A549 (cell line): ENCODE measurements around the gene SAYSD1. TPM values are rescaled to one million over a fixed set of nuclear protein-coding genes. Genes with fewer than 3 reads are reported as not detected.

Source experiments
- ATAC-seq, 2 experiments: fragments of 200-7000 bp in 1 of 2; fragments of >200 bp in 1 of 2; cut with Nextera tagmentation in 1 of 2; cut with Tn5 transposase in 1 of 2; 3 replicates each; pipeline versions ENCODE4 v1.8.0 to v1.9.1; 2018 to 2020; ENCODE audit warnings: mild to moderate bottlenecking in 1 of 2, moderate library complexity in 1 of 2
- CTCF ChIA-PET: fragments of 300-600 bp; sonication (Branson Sonifier 250); formaldehyde crosslinking; extraction: SDS; loops from one replicate; lab custom pipeline; 2021; ENCODE audit warnings: antibody characterized with exemption, inconsistent platforms; lab: Yijun Ruan, JAX
- POLR2A ChIA-PET: fragments of 350-600 bp; formaldehyde crosslinking; extraction: SDS; loops from one replicate; lab custom pipeline; 2021; ENCODE audit warnings: antibody characterized with exemption, inconsistent platforms; lab: Yijun Ruan, JAX
- DNase-seq, 2 experiments: peaks; one replicate each; pipeline versions ENCODE4 v3.0.0 to v3.0.0-alpha.2; 2011 to 2016; ENCODE audit warnings: low read depth in 1 of 2, low spot score in 1 of 2
- FAIRE-seq: peaks from 2 replicates; lab custom pipeline; 2011; peaks lifted over from hg19 to GRCh38; lab: Jason Lieb, UNC
- H3K27ac ChIP-seq, 2 experiments: fragments of >200 bp; sonication (Bioruptor Twin); formaldehyde crosslinking; 3 replicates each; pipeline ENCODE4 v1.5.1; 2016 to 2017
- H3K4me1 ChIP-seq: fragments of >200 bp; sonication (Bioruptor Twin); formaldehyde crosslinking; 3 replicates; pipeline ENCODE4 v1.6.1; 2016
- H3K4me2 ChIP-seq: fragments of >200 bp; sonication (Bioruptor Twin); formaldehyde crosslinking; 3 replicates; pipeline ENCODE4 v1.6.1; 2016
- H3K4me3 ChIP-seq: fragments of >200 bp; sonication (Bioruptor Twin); formaldehyde crosslinking; 3 replicates; pipeline ENCODE4 v1.5.1; 2016
- H3K9me3 ChIP-seq: fragments of >200 bp; sonication (Bioruptor Twin); formaldehyde crosslinking; 3 replicates; pipeline ENCODE4 v1.6.1; 2016
- ATOH8 ChIP-seq: fragments of 250-450 bp; sonication (Bioruptor Pico); IDR thresholded peaks from 2 replicates; pipeline ENCODE4 v1.5.0; 2020; ENCODE audit warnings: low read depth, mild to moderate bottlenecking, moderate library complexity
- CBX2 ChIP-seq: fragments of 200-600 bp; sonication (generic); IDR thresholded peaks from 2 replicates; pipeline ENCODE4 v1.6.1; 2016; ENCODE audit warnings: low read depth, mild to moderate bottlenecking, borderline replicate concordance
- CEBPB ChIP-seq, 2 experiments: fragments of >200 bp in 1 of 2; sonication (Bioruptor Twin) in 1 of 2; formaldehyde crosslinking in 1 of 2; IDR thresholded peaks; 2 replicates each; pipeline ENCODE4 v1.6.1; 2012 to 2016
- CHD2 ChIP-seq: fragments of 150-350 bp; IDR thresholded peaks from 2 replicates; pipeline ENCODE4 v1.6.1; 2014; ENCODE audit warnings: low read length; ENCODE audit not compliant: partially characterized antibody
- ESRRA ChIP-seq: fragments of 150-350 bp; IDR thresholded peaks from 2 replicates; pipeline ENCODE4 v1.6.1; 2014; ENCODE audit warnings: mild to moderate bottlenecking, low read length, borderline replicate concordance
- GATA3 ChIP-seq: IDR thresholded peaks from 2 replicates; pipeline ENCODE4 v1.6.1; 2012; ENCODE audit warnings: borderline replicate concordance
- HEYL ChIP-seq: fragments of 250-450 bp; sonication (Bioruptor Pico); IDR thresholded peaks from 2 replicates; pipeline ENCODE4 v1.8.0; 2021; ENCODE audit warnings: mild to moderate bottlenecking, moderate library complexity
- HMGXB4 ChIP-seq: fragments of 250-450 bp; sonication (Bioruptor Pico); IDR thresholded peaks from 2 replicates; pipeline ENCODE4 v1.5.0; 2021; ENCODE audit warnings: mild to moderate bottlenecking, moderate library complexity, borderline replicate concordance
- HOXB5 ChIP-seq: fragments of 250-450 bp; sonication (Bioruptor Pico); IDR thresholded peaks from 2 replicates; pipeline ENCODE4 v1.5.0; 2020; ENCODE audit warnings: mild to moderate bottlenecking, moderate library complexity
- JUN ChIP-seq, 2 experiments: fragments of >200 bp; sonication (Bioruptor Twin); formaldehyde crosslinking; IDR thresholded peaks; 2 replicates in 1 of 2; 3 replicates in 1 of 2; pipeline ENCODE4 v1.6.1; 2016 to 2017
- KDM1A ChIP-seq: fragments of 200-600 bp; sonication (generic); IDR thresholded peaks from 2 replicates; pipeline ENCODE4 v1.6.1; 2016; ENCODE audit warnings: low read depth, mild to moderate bottlenecking
- MAZ ChIP-seq: fragments of 150-350 bp; IDR thresholded peaks from 2 replicates; pipeline ENCODE4 v1.6.1; 2014; ENCODE audit warnings: antibody characterized with exemption, low read depth, low read length, borderline replicate concordance
- PHF8 ChIP-seq: fragments of 200-600 bp; sonication (generic); IDR thresholded peaks from 2 replicates; pipeline ENCODE4 v1.6.1; 2016; ENCODE audit warnings: low read depth, mild to moderate bottlenecking, antibody characterized with exemption, moderate library complexity, borderline replicate concordance
- POLR2A ChIP-seq: IDR thresholded peaks from 2 replicates; pipeline ENCODE4 v1.6.1; 2012; ENCODE audit warnings: mild to moderate bottlenecking, low read length
- REST ChIP-seq: fragments of 200-600 bp; sonication (generic); IDR thresholded peaks from 2 replicates; pipeline ENCODE4 v1.6.1; 2016; ENCODE audit warnings: antibody characterized with exemption, mild to moderate bottlenecking, moderate library complexity
- SREBF2 ChIP-seq: fragments of 450-650 bp; IDR thresholded peaks from 2 replicates; pipeline ENCODE4 v1.6.1; 2014; ENCODE audit warnings: mild to moderate bottlenecking, moderate library complexity
- TFCP2L1 ChIP-seq: fragments of 250-450 bp; sonication (Bioruptor Pico); IDR thresholded peaks from 2 replicates; pipeline ENCODE4 v1.5.0; 2021; ENCODE audit warnings: mild to moderate bottlenecking
- USF2 ChIP-seq: fragments of 450-650 bp; IDR thresholded peaks from 2 replicates; pipeline ENCODE4 v1.6.1; 2014; ENCODE audit warnings: antibody characterized with exemption
- ZFP36 ChIP-seq: fragments of 450-650 bp; IDR thresholded peaks from 2 replicates; pipeline ENCODE4 v1.6.1; 2014; ENCODE audit warnings: borderline replicate concordance; ENCODE audit not compliant: partially characterized antibody
- ZNF302 ChIP-seq: fragments of 250-450 bp; sonication (Bioruptor Pico); IDR thresholded peaks from 2 replicates; pipeline ENCODE4 v1.9.0; 2021; ENCODE audit warnings: inconsistent platforms, mild to moderate bottlenecking, moderate library complexity
- WGBS: methylation state at CpG from one replicate; pipeline ENCODE4 v1.1.6; 2017; ENCODE audit errors: missing lambda C conversion rate; 5-methylcytosine and 5-hydroxymethylcytosine counted together
- polyA plus RNA-seq, 4 experiments: library from polyadenylated mRNA; depleted of rRNA in 3 of 4; stranded (reverse); fragments of >200 nt; fragmentation: RNase III in 1 of 4; extraction: RNeasy Plus Mini Kit Qiagen cat#74134 plus additional on column Dnase treatment in 1 of 4; gene quantifications; 2 replicates in 3 of 4; 3 replicates in 1 of 4; pipeline ENCODE4 v1.2.3, GENCODE V29; 2011 to 2017
- TF ChIP-seq, protein P1 (sequence below): fragments of >200 bp; sonication (Bioruptor Twin); formaldehyde crosslinking; IDR thresholded peaks from 3 replicates; pipeline ENCODE4 v1.5.1; 2016

The SAYSD1 gene
- polyA plus RNA-seq, 2 of the 4 experiments (the other 2 are of a cell fraction), result 8.1 to 15.6 TPM

DNA sequence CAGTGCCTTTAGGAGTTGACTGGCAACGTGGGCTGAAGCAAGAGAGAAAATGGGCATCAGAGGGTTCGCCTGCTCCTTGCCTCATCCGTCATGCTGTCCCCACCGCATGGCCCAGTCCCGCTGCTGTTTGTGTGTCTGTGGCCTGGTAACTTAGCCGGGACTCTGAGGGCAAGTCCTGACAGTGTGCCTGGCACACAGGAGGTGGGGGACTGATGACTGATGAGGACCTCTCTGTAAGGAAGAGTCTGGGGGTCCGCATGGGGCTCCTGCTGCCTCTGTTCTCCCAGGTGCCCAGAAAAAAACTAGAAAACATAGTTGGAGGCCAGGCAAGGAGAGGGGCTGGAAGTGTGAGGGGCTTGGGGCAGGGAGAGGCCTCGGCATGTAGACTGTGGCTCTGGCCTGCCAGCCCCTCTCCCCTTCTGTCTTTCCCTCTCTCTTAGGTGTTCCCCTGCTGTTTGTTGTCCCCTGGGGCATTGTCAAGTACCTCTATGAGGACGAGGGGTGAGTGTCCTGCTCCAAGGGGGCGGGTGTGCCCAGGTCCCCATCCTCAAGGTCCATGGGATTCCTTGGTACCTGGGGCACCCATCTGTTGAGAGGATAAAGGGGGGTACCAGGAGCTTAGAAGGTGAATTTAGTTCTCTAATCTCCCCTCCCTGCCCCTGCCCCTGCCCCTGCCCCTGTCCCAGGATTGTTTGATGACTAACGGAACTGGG, 36.9 kb downstream of the SAYSD1 start:
- Histone ChIP-seq H3K27ac (no peak overlapping the region), H3K9me3 (no peaks in the 10 kb centered on the region), H3K4me1 (no peaks in the 10 kb centered on the region), H3K4me3 (no peak overlapping the region), H3K4me2 (no peak overlapping the region)
- 43% methylated on average over 7 of the region's 11 CpGs for WGBS
- ATAC-seq (no peak), DNase-seq (no peak), FAIRE-seq (no peak)
- ChIA-PET CTCF (no interaction called here), POLR2A (no interaction called here)
- no peak for TF ChIP-seq ATOH8 (CRISPR knock-in tag)
- no peak for TF ChIP-seq MAZ
- no peak for TF ChIP-seq ESRRA
- TF ChIP-seq HOXB5 (CRISPR knock-in tag), result no peak
- TF ChIP-seq CHD2, result no peak

DNA sequence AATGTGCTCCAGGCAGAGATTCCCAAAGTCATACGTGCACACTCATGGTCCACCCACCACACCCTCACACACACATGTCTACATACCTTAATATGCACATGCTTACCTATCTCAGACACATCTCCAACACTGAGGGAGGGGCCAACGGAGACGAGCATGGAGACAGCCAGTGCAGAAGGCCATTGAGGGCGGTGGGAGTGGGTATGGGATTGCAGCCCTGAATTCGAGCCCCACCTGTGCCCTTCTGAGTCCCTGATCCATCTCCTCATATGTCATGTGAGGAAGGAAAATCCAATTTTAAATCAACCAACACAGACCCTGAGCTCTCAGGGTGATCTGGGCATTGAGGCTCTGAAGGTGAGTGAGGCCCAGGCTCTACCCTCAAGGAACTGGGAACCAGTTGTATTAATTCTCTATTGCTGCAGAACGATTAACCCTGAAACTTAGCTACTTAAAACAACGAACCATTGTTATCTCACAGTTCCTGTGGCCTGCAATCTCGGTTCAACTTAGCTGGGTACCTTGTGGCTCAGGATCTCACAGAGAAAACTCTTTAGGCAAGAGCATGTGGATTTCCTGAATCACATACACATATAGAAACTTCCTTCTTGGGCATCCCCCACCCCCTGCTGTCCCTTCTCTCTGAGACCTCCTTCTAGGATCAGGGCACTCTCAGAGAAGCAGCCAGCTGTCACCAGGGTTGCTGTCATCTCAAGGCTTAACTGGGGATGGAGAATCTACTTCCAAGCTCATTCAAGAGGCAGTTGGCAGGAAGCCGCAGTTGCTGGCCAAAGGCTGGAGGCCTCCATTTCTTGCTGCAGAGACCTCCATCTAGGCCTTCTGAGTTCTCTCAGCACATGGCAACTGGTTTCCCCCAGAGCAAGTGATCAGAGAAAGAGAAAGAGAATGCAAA, 38.1 kb downstream of the SAYSD1 start:
- Histone ChIP-seq H3K27ac (no peak overlapping the region), H3K4me3 (no peak overlapping the region), H3K4me1 (no peaks in the 10 kb centered on the region), H3K9me3 (no peaks in the 10 kb centered on the region), H3K4me2 (no peak overlapping the region)
- ChIA-PET POLR2A (no interaction called here), CTCF (no interaction called here)
- ATAC-seq (no peak), FAIRE-seq (no peak), DNase-seq (no peak)
- WGBS, result 18% methylated on average over 5 of the region's 9 CpGs
- TF ChIP-seq USF2 (no peak), PHF8 (no peak), POLR2A (no peak), CEBPB (IDR thresholded peaks at IDR 0.05) (no peak)

DNA sequence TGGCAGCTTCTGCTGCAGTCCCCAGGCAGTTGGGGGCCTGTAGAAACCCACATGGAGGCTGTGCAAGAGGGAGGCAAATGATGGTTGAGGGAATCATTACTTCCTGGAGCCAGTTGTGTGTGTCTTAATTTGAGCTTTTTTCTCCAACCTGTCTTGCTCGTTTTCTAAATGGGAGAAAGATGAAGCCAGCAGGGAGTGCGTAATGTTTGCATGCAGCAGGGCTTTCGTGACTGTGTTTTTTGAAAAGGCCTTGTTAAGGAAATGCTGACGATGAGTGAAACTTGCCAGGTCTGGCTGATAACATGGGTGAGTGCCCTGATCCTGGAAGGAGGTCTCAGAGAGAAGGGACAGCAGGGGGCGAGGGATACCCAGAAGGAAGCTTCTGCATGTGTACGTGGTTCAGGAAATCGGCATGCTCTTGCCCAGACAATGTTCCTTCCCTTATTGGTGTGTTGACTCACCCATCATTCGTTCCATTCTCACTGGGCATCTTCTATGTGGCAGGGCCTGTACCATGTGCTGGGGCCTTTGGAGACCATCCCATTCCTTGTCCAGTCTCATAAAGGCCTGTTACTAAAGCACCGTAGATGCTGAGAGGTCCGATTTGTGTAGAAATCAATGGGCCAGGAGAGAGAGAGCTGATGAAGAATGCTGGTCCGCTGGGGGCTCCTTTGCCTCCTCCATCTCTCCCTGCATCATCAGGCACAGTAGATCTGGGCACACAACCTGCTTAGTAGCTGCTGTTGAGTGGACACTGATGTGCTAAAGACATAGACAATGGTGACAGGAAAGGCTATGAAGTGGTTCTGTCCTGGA, 39.0 kb downstream of the SAYSD1 start:
- POLR2A ChIA-PET, result no interaction called here
- no peaks in the 10 kb centered on the region for H3K4me1 ChIP-seq
- FAIRE-seq (no peak), DNase-seq (no peak), ATAC-seq (no peak)
- no peak overlapping the region for H3K27ac ChIP-seq
- H3K4me3 ChIP-seq, result no peak overlapping the region
- WGBS, result 65% methylated on average over 11 of the region's 11 CpGs
- CTCF ChIA-PET, result interaction anchor here (1.2 kb wide), 1 partner anchor 13 kb away, joined by 4 read pairs; no protein-coding TSS in a partner anchor
- no peaks in the 10 kb centered on the region for H3K9me3 ChIP-seq
- no peak overlapping the region for H3K4me2 ChIP-seq
- TF ChIP-seq TFCP2L1 (no peak), GATA3 (no peak), REST (no peak), HEYL (CRISPR knock-in tag) (no peak), HMGXB4 (CRISPR knock-in tag) (no peak), ZNF302 (CRISPR knock-in tag) (no peak), ZFP36 (no peak), KDM1A (no peak), JUN (IDR thresholded peaks at IDR 0.05) (no peak), CBX2 (no peak), SREBF2 (no peak)
- TF ChIP-seq, protein P1, sequence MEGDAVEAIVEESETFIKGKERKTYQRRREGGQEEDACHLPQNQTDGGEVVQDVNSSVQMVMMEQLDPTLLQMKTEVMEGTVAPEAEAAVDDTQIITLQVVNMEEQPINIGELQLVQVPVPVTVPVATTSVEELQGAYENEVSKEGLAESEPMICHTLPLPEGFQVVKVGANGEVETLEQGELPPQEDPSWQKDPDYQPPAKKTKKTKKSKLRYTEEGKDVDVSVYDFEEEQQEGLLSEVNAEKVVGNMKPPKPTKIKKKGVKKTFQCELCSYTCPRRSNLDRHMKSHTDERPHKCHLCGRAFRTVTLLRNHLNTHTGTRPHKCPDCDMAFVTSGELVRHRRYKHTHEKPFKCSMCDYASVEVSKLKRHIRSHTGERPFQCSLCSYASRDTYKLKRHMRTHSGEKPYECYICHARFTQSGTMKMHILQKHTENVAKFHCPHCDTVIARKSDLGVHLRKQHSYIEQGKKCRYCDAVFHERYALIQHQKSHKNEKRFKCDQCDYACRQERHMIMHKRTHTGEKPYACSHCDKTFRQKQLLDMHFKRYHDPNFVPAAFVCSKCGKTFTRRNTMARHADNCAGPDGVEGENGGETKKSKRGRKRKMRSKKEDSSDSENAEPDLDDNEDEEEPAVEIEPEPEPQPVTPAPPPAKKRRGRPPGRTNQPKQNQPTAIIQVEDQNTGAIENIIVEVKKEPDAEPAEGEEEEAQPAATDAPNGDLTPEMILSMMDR, result no peak
